22Rv1 (cell line): ENCODE measurements around the gene TBC1D5.
"Not testable (repeated sequence)": the region's sequence is repeated elsewhere in the genome, so short reads cannot be mapped to it uniquely, and the experiment has no call there.

Source experiments
- H3K27ac ChIP-seq: fragments of 450-650 bp; 2 replicates; pipeline ENCODE4 v1.5.1; 2017
- CTCF ChIP-seq: fragments of 450-650 bp; IDR thresholded peaks from 2 replicates; pipeline ENCODE4 v1.5.1; 2017; ENCODE audit warnings: mild to moderate bottlenecking
- ZFX ChIP-seq: fragments of 450-650 bp; IDR thresholded peaks from 2 replicates; pipeline ENCODE4 v1.6.1; 2017; ENCODE audit warnings: antibody characterized with exemption, borderline replicate concordance

TBC1D5 gene

GRCh38 chr3:17724948-17725347, 17.5 kb downstream of the TBC1D5 start:
- TF ChIP-seq ZFX (no peak), CTCF (no peak)
- no peak overlapping the region for H3K27ac ChIP-seq

- H3K27ac ChIP-seq = no peak overlapping the region
- TF ChIP-seq ZFX (no peak), CTCF (no peak)
These were observed 18.3 kb downstream of the TBC1D5 start for GRCh38 chr3:17724122-17724521.

- TF ChIP-seq CTCF = no peak
- TF ChIP-seq ZFX = no peak
- no peak overlapping the region for H3K27ac ChIP-seq
These were observed 25.0 kb downstream of the TBC1D5 start for GRCh38 chr3:17717411-17717810.

- H3K27ac ChIP-seq = no peak overlapping the region
- TF ChIP-seq ZFX (no peak), CTCF (no peak)
These were observed 28.0 kb downstream of the TBC1D5 start for GRCh38 chr3:17714473-17714872.

GRCh38 chr3:17709236-17709810, 33.1 kb downstream of the TBC1D5 start:
- H3K27ac ChIP-seq = no peak overlapping the region
- no peak for TF ChIP-seq CTCF
- no peak for TF ChIP-seq ZFX

GRCh38 chr3:17707813-17708543, 34.5 kb downstream of the TBC1D5 start:
- TF ChIP-seq CTCF (no peak), ZFX (no peak)

GRCh38 chr3:17705991-17706390, 36.4 kb downstream of the TBC1D5 start:
- H3K27ac ChIP-seq = not testable (repeated sequence)

More at GRCh38 chr3:17707813-17708543, 34.5 kb downstream of the TBC1D5 start:
- no peak overlapping the region for H3K27ac ChIP-seq

- not testable (repeated sequence) for H3K27ac ChIP-seq
These were observed 42.6 kb downstream of the TBC1D5 start for GRCh38 chr3:17699815-17700214.

- H3K27ac ChIP-seq = not testable (repeated sequence)
These were observed 46.8 kb downstream of the TBC1D5 start for GRCh38 chr3:17695665-17696064.

GRCh38 chr3:17693670-17693999, 48.8 kb downstream of the TBC1D5 start:
- not testable (repeated sequence) for H3K27ac ChIP-seq

GRCh38 chr3:17692846-17693669, 49.4 kb downstream of the TBC1D5 start:
- H3K27ac ChIP-seq = not testable (repeated sequence)
